Mesothelial cell of epicardium (in vitro differentiated cells): ENCODE measurements around the gene KRTAP11-1. TPM values are rescaled to one million over a fixed set of nuclear protein-coding genes. Genes with fewer than 3 reads are reported as not detected.

Experiments
- DNase-seq, 2 experiments: peaks; one replicate each; pipeline ENCODE4 v3.0.0; 2021; ENCODE audit warnings: low spot score in 2 of 2; ENCODE audit not compliant: unreplicated experiment in 2 of 2
- H3K27ac Mint-ChIP-seq: 2 replicates; pipeline ENCODE4 v1.8.0; 2021; ENCODE audit warnings: mixed read lengths
- H3K27me3 Mint-ChIP-seq: 2 replicates; pipeline ENCODE4 v1.8.0; 2021; ENCODE audit warnings: low read depth, mixed read lengths
- H3K36me3 Mint-ChIP-seq: 2 replicates; pipeline ENCODE4 v1.8.0; 2021; ENCODE audit warnings: mixed read lengths
- H3K4me1 Mint-ChIP-seq: 2 replicates; pipeline ENCODE4 v1.8.0; 2021; ENCODE audit warnings: mixed read lengths
- H3K4me3 Mint-ChIP-seq: 2 replicates; pipeline ENCODE4 v1.8.0; 2021; ENCODE audit warnings: mild to moderate bottlenecking, moderate library complexity, mixed read lengths
- H3K9me3 Mint-ChIP-seq: 2 replicates; pipeline ENCODE4 v1.8.0; 2021; ENCODE audit warnings: mixed read lengths
- CTCF ChIP-seq: fragments of 200-600 bp; sonication (generic); IDR thresholded peaks from one replicate; pipeline ENCODE4 v1.5.0; 2021; ENCODE audit warnings: antibody characterized with exemption; ENCODE audit not compliant: unreplicated experiment
- total RNA-seq: library from RNA; stranded (reverse); gene quantifications from 3 replicates; pipeline ENCODE4 v1.2.1, GENCODE V29; 2021

The KRTAP11-1 gene
- not detected in 3 replicates for total RNA-seq

GRCh38 chr21:30881480-30881879 lies at the start of gene KRTAP11-1:
Gene KRTAP11-1 (minus strand): TSS chr21:30881580. CDS start chr21:30881524, 56 bp downstream.
- no peak within 1 kb of the TSS for H3K27ac Mint-ChIP-seq

GRCh38 chr21:30924146-30924700 lies 42.8 kb upstream of the KRTAP11-1 start:
- TF ChIP-seq CTCF: no peak
- DNase-seq: no peak
- Mint-ChIP-seq H3K27ac (peak overlapping the region; percentile 97), H3K36me3 (peaks cover 2% of the 10 kb centered on the region), H3K27me3 (no peaks in the 10 kb centered on the region), H3K4me1 (peaks cover 17% of the 10 kb centered on the region), H3K4me3 (no peak overlapping the region), H3K9me3 (peaks cover 24% of the 10 kb centered on the region)

More at GRCh38 chr21:30881480-30881879, at the start of gene KRTAP11-1:
- Mint-ChIP-seq H3K36me3 (no peaks in the 10 kb centered on the region), H3K4me1 (peaks cover 7% of the 10 kb centered on the region), H3K4me3 (no peak within 1 kb of the TSS), H3K27me3 (peaks cover 15% of the 10 kb centered on the region), H3K9me3 (peaks cover 2% of the 10 kb centered on the region)
- no peak for DNase-seq
- no peak for TF ChIP-seq CTCF

- Mint-ChIP-seq H3K27ac (no peak overlapping the region), H3K27me3 (no peaks in the 10 kb centered on the region), H3K36me3 (peaks cover 2% of the 10 kb centered on the region), H3K4me3 (no peak overlapping the region), H3K4me1 (peaks cover 17% of the 10 kb centered on the region), H3K9me3 (peaks cover 3% of the 10 kb centered on the region)
- no peak for TF ChIP-seq CTCF
- no peak for DNase-seq
Measured at GRCh38 chr21:30921129-30921528, 39.7 kb upstream of the KRTAP11-1 start.

- Mint-ChIP-seq H3K27me3 (peaks cover 3% of the 10 kb centered on the region), H3K9me3 (no peaks in the 10 kb centered on the region), H3K4me3 (no peak overlapping the region), H3K36me3 (no peaks in the 10 kb centered on the region), H3K4me1 (no peaks in the 10 kb centered on the region), H3K27ac (no peak overlapping the region)
- DNase-seq: no peak
- no peak for TF ChIP-seq CTCF
Measured at GRCh38 chr21:30917557-30917956, 36.2 kb upstream of the KRTAP11-1 start.

GRCh38 chr21:30900881-30901280 lies 19.5 kb upstream of the KRTAP11-1 start:
- no peak for DNase-seq
- Mint-ChIP-seq H3K4me1 (peaks cover 17% of the 10 kb centered on the region), H3K36me3 (no peaks in the 10 kb centered on the region), H3K27ac (no peak overlapping the region), H3K4me3 (no peak overlapping the region), H3K27me3 (peaks cover 14% of the 10 kb centered on the region), H3K9me3 (no peaks in the 10 kb centered on the region)
- no peak for TF ChIP-seq CTCF
